Lower lobe of right lung (tissue), 2 donors: Measurements from ENCODE around the gene CEP131. TPM values are rescaled to one million over a fixed set of nuclear protein-coding genes. Genes with fewer than 3 reads are reported as not detected.

Source experiments
- ATAC-seq, 2 donors: fragments of 200-7000 bp; cut with Tn5 transposase; one replicate each; pipeline ENCODE4 v1.9.1; 2020 to 2022; ENCODE audit warnings: mild to moderate bottlenecking in 2 of 2, moderate library complexity in 2 of 2
- DNase-seq: peaks from one replicate; pipeline ENCODE4 v3.0.0-alpha.2; 2020
- H3K27ac ChIP-seq: fragments of 200-600 bp; one replicate; pipeline ENCODE4 v1.8.0; 2022
- H3K27me3 ChIP-seq: fragments of 200-600 bp; one replicate; pipeline ENCODE4 v1.8.0; 2022; ENCODE audit warnings: low read depth
- H3K36me3 ChIP-seq: fragments of 200-600 bp; one replicate; pipeline ENCODE4 v1.8.0; 2022; ENCODE audit warnings: mild to moderate bottlenecking
- H3K4me1 ChIP-seq: fragments of 200-600 bp; one replicate; pipeline ENCODE4 v1.8.0; 2022
- H3K4me3 ChIP-seq: fragments of 200-600 bp; one replicate; pipeline ENCODE4 v1.8.0; 2022; ENCODE audit warnings: mild to moderate bottlenecking
- H3K9me3 ChIP-seq: fragments of 200-600 bp; one replicate; pipeline ENCODE4 v1.8.0; 2022
- CTCF ChIP-seq: fragments of 200-600 bp; IDR thresholded peaks from one replicate; pipeline ENCODE4 v1.8.0; 2022; ENCODE audit warnings: antibody characterized with exemption, mild to moderate bottlenecking
- intact Hi-C: fragments of 100-400 bp; cut with DNase I; formaldehyde crosslinking; loops from one replicate; pipeline ENCODE4 v1.11.0; 2022
- total RNA-seq: library from RNA; stranded (reverse); fragmentation: NEBNext Ultra II Directional; extraction: Animal tissue kit (Norgen Biotek cat#: 25700); gene quantifications from one replicate; pipeline ENCODE4 v1.2.1, GENCODE V29; 2021
- donor health status: DM: no; HTN: yes; CAD: no; lungs with severe emphysema.

CEP131 gene
- total RNA-seq, 1 donor from 2014 or later = 8.3 TPM

GRCh38 chr17:81254955-81255717 is 32.4 kb upstream of the CEP131 start:
- Histone ChIP-seq H3K4me3 (peak overlapping the region; percentile 26), H3K27ac (peak overlapping the region; percentile 39), H3K36me3 (peaks cover 62% of the 10 kb centered on the region), H3K9me3 (no peaks in the 10 kb centered on the region), H3K27me3 (no peaks in the 10 kb centered on the region), H3K4me1 (peaks cover 23% of the 10 kb centered on the region)
- ATAC-seq = peak; percentile 92 to 94
- intact Hi-C loops = no loop called here
- DNase-seq = peak; percentile 95
- peak; percentile 65 for TF ChIP-seq CTCF

- Histone ChIP-seq H3K27me3 (no peaks in the 10 kb centered on the region), H3K4me3 (no peak overlapping the region), H3K36me3 (peaks cover 54% of the 10 kb centered on the region), H3K27ac (no peak overlapping the region), H3K9me3 (no peaks in the 10 kb centered on the region), H3K4me1 (peaks cover 23% of the 10 kb centered on the region)
- ATAC-seq (peak; percentile 39 to 45), DNase-seq (peak; percentile 70)
- intact Hi-C loops = no loop called here
- TF ChIP-seq CTCF = peak; percentile 74
These were observed 30.8 kb upstream of the CEP131 start for GRCh38 chr17:81253358-81254131.

- Histone ChIP-seq H3K9me3 (no peaks in the 10 kb centered on the region), H3K4me3 (no peak overlapping the region), H3K36me3 (peaks cover 48% of the 10 kb centered on the region), H3K4me1 (peaks cover 23% of the 10 kb centered on the region), H3K27ac (no peak overlapping the region), H3K27me3 (no peaks in the 10 kb centered on the region)
- ATAC-seq = no peak
- no peak for TF ChIP-seq CTCF
- intact Hi-C loops = no loop called here
- no peak for DNase-seq
These were observed 30.2 kb upstream of the CEP131 start for GRCh38 chr17:81252987-81253329.

- intact Hi-C loops = no loop called here
- Histone ChIP-seq H3K27ac (no peak overlapping the region), H3K9me3 (no peaks in the 10 kb centered on the region), H3K36me3 (peaks cover 43% of the 10 kb centered on the region), H3K4me1 (peaks cover 23% of the 10 kb centered on the region), H3K27me3 (no peaks in the 10 kb centered on the region), H3K4me3 (no peak overlapping the region)
- ATAC-seq (no peak), DNase-seq (no peak)
- no peak for TF ChIP-seq CTCF
These were observed 29.7 kb upstream of the CEP131 start for GRCh38 chr17:81252326-81252986.

DNA sequence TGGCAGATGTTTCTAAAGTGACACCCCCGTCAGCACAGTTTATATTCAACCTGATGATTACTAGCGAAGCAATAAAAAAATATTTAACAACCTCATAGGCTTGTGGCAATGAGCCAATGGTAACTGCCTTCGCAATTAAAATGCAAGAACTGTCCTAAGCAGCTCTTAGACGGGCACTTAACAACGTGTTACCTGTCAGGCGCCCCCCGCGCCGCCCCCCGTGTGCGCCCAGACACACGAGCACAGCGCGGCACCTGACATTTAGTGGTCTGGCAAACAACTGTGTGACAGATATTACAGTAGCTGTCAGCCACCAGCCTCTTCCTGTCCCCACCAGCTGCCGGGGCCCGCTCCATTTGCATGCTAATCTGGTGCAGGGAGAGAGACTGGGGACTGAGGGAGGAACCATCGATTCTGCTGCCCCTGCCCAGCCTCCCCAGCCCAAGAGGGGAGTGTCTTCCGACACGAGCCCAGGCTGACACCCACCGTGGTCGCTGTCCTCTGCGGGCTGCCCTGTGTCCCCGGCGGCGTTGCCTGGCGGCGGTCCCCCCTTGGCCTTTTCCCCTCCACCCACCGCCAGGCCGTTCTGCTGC is 29.0 kb upstream of the CEP131 start:
- no peak for TF ChIP-seq CTCF
- no peaks in the 10 kb centered on the region for H3K9me3 ChIP-seq
- peaks cover 43% of the 10 kb centered on the region for H3K36me3 ChIP-seq
- no peak overlapping the region for H3K4me3 ChIP-seq
- H3K4me1 ChIP-seq = peaks cover 23% of the 10 kb centered on the region
- DNase-seq (no peak), ATAC-seq (no peak)
- no peaks in the 10 kb centered on the region for H3K27me3 ChIP-seq
- intact Hi-C loops = no loop called here
- H3K27ac ChIP-seq = no peak overlapping the region
